ENCODE measurements around the gene BHLHA15. TPM values are rescaled to one million over a fixed set of nuclear protein-coding genes. Genes with fewer than 3 reads are reported as not detected.

The BHLHA15 gene
- total and polyA plus RNA-seq, 2 of the 8 experiments (the other 6 are each of a cell fraction or from before 2014, with no cell fraction given), result 1.1 to 2.7 TPM

GRCh38 chr7:98254516-98254915 is 43.3 kb downstream of the BHLHA15 start (continued):
- TF ChIP-seq ATF3 (IDR thresholded peaks at IDR 0.05; ENCODE audit: insufficient read depth, low read depth, low read length) (no peak), JUN (IDR thresholded peaks at IDR 0.05; ENCODE audit: low read depth, low read length) (no peak), POU5F1 (IDR thresholded peaks at IDR 0.05; ENCODE audit: low read depth, low read length) (no peak), CREB1 (IDR thresholded peaks at IDR 0.05) (no peak)

All from H1 (cell line).